Subcutaneous adipose tissue (tissue), 4 donors: ENCODE results near the gene ECEL1. TPM values are rescaled to one million over a fixed set of nuclear protein-coding genes. Genes with fewer than 3 reads are reported as not detected.

Source experiments
- total RNA-seq, 4 donors: library from RNA; depleted of rRNA; stranded (reverse); fragments of >200 nt; gene quantifications; one replicate each; pipeline ENCODE4 v1.1.0, GENCODE V29; 2016
- TF ChIP-seq, protein P1 (sequence below): fragments of 450-650 bp; IDR thresholded peaks from one replicate; pipeline ENCODE4 v1.5.1; 2016; ENCODE audit warnings: low read depth, mild to moderate bottlenecking, control low read depth, antibody characterized with exemption, moderate library complexity

Gene ECEL1
- total RNA-seq, 4 donors from 2014 or later, result not detected

DNA sequence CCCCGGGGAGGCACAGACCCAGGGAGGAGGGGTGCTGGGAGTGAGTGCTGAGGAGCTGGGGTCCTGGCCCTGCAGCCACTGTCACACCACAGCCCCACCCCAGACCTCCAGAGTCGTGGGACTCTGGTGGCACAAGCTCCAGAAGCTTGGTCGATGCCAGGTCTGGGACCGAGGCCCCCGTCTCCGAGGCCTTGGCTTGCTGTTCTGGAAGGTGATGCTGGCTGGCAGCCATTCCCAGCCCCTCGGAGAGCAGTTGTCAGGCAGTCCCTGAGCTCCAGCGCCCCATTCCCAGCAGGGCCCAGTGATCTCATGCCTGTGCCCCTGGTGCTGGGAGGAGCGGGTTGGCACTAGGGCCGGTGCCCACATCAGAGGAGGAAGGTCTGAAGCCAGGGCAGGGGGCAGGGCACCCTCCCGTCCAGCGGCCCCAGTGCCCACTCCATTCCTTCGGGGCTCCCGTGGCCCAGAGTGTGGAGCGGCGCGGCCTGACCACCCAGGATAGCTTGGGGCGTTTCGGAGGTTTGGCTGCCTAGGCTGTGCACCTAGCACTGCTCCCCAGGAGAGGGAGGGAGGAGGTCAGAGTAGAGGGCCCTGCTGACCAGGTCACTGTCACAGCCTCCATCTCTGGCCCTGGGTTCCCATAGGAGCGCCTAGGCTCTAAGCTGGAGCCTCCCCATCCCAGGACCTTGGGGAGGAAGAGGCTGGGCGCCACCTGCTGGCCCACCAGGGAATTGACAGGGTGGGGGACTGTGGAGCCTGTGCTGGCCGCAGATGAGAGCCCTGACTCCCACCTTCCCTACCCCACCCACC, 48.5 kb downstream of the ECEL1 start:
- TF ChIP-seq, protein P1, sequence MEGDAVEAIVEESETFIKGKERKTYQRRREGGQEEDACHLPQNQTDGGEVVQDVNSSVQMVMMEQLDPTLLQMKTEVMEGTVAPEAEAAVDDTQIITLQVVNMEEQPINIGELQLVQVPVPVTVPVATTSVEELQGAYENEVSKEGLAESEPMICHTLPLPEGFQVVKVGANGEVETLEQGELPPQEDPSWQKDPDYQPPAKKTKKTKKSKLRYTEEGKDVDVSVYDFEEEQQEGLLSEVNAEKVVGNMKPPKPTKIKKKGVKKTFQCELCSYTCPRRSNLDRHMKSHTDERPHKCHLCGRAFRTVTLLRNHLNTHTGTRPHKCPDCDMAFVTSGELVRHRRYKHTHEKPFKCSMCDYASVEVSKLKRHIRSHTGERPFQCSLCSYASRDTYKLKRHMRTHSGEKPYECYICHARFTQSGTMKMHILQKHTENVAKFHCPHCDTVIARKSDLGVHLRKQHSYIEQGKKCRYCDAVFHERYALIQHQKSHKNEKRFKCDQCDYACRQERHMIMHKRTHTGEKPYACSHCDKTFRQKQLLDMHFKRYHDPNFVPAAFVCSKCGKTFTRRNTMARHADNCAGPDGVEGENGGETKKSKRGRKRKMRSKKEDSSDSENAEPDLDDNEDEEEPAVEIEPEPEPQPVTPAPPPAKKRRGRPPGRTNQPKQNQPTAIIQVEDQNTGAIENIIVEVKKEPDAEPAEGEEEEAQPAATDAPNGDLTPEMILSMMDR, result no peak

DNA sequence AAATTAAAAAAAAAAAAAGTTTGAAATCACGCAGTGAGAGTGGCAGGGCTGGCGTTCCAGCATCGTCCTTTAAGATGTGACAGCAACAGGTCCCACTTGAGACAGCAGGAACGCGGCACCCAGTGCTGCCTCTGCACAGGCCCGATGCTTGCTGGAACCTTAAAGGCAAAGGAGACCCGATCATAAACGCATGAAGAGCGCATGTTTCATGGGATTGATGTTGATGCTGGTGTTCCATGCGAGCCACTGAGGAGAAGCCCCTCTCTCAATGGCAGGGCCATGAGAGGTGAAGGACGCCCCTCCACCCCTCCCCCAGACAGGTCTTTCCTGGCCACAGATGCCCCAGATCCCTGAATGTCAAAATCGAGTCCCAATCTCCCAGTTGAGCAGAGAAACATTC, 49.5 kb downstream of the ECEL1 start:
- TF ChIP-seq, protein P1, result no peak

DNA sequence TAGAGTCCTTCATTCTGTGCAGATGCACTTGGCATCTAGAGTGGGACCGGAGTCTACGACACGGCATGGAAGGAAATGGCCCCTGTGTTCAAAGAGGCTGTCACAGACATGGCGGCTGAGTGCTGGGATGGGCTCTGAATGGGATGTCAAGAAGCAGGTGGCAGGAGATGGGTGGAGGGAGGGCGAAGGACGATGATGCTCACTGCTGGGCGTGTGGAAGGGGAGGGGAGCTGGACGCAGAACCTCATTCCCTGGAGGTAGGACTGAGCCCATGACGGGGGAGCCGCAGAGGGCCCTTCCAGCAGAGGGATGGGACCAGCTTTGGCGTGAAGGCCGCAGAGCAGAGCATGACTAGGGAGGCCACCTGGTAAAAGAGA, 50.5 kb downstream of the ECEL1 start:
- TF ChIP-seq, protein P1, result no peak

DNA sequence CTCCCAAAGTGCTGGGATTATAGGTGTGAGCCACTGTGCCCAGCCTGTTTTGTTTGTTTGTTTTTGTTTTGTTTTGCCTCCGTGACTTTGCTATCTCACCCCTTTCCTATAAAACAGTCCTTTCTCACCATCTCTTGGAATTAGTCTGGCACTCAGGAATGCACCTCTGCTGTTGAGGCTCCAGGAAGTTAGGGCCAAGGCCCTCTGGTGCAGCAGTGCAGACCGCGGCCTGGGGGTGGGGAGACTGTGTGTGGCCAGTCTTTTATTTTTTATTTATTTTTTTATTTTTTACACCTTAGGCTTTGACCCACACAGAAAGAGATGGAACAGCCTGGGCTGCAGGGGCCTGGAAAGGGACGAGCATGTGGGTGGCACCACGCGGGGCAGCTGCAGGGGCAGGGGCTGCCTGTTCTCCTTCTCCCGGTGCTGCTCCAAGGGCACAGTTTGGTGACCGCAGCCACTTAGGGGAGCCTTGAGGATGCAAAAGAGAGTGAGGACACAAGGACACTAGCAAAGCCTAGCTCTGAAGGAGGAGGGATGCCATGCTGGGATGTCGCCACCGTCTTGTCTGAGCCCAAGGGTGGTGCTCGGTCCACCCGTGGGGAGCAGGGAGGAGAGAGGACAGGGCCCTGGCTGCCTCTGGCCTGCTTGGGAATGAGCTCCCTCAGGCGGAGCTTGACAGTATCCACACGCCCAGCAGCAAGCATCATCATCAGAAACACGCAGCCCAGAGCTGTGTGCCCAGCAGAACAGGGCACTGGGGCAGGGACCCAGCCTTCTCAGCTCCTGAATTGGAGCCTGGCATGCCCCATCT, 51.0 kb downstream of the ECEL1 start:
- TF ChIP-seq, protein P1, result no peak

DNA sequence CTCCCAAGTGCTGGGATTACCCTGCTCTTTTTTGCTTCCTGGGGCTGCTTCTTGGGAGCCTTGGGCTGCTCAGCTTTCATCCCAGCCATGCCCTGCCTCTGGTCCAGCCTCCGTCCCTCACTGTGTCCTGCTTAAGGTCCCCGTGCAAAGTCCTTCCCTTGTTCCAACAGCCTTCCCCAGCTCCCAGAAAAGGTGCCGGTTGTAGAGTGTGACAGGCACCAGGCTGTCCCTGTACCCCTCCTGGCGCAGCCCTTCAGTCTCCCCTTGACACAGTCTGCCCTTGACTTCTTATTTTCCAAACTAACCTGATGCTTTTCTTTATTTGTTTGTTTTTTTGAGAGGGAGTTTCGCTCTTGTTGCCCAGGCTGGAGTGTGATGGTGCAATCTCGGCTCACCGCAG, 51.8 kb downstream of the ECEL1 start:
- TF ChIP-seq, protein P1, result no peak

DNA sequence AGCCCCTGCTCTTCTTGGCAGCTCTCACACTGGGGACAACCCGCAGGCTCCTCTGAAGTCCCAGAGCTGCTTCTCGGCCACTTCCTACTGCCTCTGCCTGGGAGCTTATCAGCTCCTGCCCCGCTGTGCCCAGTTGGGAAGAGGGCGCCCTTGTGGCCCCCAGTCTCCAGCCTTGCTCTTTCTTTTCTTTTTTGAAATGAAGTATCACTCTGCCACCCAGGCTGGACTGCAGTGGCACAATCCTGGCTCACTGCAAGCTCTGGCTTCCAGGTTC, 52.3 kb downstream of the ECEL1 start:
- TF ChIP-seq, protein P1, result no peak

DNA sequence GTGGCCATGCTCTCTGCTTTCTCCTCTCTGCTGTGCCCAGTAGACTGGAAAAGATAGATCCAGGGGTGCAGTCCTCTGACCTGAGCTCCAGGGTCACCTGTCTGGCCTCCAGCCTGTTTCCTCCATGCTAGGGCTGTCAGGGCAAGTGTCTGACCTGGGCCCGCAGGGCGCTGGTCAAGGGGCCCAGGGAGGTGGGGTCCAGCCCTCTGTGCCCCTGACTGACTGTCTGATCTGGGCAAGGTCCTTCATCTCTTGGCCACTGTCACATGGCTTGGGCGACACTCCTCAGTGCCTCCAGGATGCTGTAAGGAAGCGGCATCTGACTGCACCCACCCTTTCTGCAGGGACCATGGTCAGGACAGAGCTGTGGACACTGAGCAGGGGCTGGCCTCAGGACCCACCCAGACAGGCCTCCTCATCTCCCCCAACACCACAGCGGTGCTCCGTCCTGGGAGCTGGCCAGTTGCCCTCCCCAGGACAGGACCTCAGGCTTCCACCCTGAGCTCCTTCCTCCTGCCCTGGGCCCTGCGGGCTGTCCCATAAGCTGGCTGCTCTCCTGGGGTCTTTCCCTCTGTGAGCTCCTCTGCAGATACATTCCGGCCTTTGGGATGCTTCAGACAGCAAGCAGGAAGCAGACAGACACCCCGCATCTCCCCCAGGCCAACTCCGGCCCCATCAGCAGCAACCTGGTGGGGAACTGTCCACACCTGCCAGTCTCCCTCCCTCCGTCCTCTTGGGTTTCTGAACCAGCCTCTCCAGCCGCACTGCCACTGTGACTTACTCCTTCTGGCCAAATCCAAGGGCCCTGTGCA, 52.9 kb downstream of the ECEL1 start:
- TF ChIP-seq, protein P1, result no peak
